ENCODE data around the gene TMEM11.

DNA sequence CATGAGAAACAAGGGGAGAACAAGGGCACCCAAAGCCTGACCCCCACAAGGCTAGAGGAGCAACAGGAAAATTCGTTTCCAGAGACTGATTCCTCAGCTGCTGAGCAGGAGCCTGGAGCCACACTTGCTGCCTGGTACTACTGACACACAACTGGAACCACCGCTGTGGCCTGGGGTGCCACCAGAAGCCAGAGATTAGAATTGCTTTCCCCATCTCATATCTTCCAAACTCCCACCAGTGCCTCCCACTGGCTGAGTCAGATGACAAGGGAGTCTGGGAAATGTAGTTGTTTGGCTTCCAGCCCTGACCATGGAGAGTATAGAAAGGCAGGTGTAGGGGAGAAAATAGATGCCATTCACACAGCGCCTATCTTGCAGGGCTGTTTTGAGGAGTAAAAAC, 4.1 kb upstream of the TMEM11 start:
- TF ChIP-seq, protein P1, sequence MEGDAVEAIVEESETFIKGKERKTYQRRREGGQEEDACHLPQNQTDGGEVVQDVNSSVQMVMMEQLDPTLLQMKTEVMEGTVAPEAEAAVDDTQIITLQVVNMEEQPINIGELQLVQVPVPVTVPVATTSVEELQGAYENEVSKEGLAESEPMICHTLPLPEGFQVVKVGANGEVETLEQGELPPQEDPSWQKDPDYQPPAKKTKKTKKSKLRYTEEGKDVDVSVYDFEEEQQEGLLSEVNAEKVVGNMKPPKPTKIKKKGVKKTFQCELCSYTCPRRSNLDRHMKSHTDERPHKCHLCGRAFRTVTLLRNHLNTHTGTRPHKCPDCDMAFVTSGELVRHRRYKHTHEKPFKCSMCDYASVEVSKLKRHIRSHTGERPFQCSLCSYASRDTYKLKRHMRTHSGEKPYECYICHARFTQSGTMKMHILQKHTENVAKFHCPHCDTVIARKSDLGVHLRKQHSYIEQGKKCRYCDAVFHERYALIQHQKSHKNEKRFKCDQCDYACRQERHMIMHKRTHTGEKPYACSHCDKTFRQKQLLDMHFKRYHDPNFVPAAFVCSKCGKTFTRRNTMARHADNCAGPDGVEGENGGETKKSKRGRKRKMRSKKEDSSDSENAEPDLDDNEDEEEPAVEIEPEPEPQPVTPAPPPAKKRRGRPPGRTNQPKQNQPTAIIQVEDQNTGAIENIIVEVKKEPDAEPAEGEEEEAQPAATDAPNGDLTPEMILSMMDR (IDR thresholded peaks at IDR 0.05): no peak
- no peak for TF ChIP-seq EP300 (IDR thresholded peaks at IDR 0.05)
- no peak for TF ChIP-seq POLR2A (IDR thresholded peaks at IDR 0.05)
